ENCODE data around the gene FOXP1.

FOXP1 gene

GRCh38 chr3:71376503-71376902, 207.0 kb downstream of the FOXP1 start:
- peak overlapping the region; percentile 2; the same call in 1 of the 2 replicates for H3K4me2 ChIP-seq (ENCODE audit: low read length)
- peak overlapping the region; percentile 43 for H3K27ac ChIP-seq (ENCODE audit: low read depth, low read length, poor library complexity, severe bottlenecking)
- no peak overlapping the region for H3K4me3 ChIP-seq (ENCODE audit: low read depth, low read length, poor library complexity, severe bottlenecking)
- 0 out of 2 replicates have a peak, but pooled peaks cover 3% of the 10 kb centered on the region for H3K36me3 ChIP-seq (ENCODE audit: insufficient read depth, low read length)
- H3K9me3 ChIP-seq (ENCODE audit: low read length) = no peaks in the 10 kb centered on the region
- no peaks in the 10 kb centered on the region for H3F3A ChIP-seq (ENCODE audit: insufficient read depth, low read length)
- H3K4me1 ChIP-seq (ENCODE audit: insufficient read depth, low read length, severe bottlenecking) = peaks cover 57% of the 10 kb centered on the region
- TF ChIP-seq EZH2 (IDR thresholded peaks at IDR 0.05; ENCODE audit: borderline replicate concordance, low read length) (no peak), CTCF (IDR thresholded peaks at IDR 0.05; ENCODE audit: low read length) (no peak)
- H3K27me3 ChIP-seq (ENCODE audit: insufficient read depth, low read length) = no peaks in the 10 kb centered on the region
- peaks cover 31% of the 10 kb centered on the region for H3K79me2 ChIP-seq (ENCODE audit: insufficient read depth, low read length)
- no peak overlapping the region for H2AFZ ChIP-seq (ENCODE audit: low read length)
- H3K9ac ChIP-seq (ENCODE audit: low read length) = no peak overlapping the region
- no peaks in the 10 kb centered on the region for H4K20me1 ChIP-seq (ENCODE audit: insufficient read depth, low read length)
- no peaks in the 10 kb centered on the region for H3K9me2 ChIP-seq (ENCODE audit: low read depth, low read length)

GRCh38 chr3:71374582-71374981, 208.9 kb downstream of the FOXP1 start:
- Histone ChIP-seq H3K9ac (ENCODE audit: low read length) (no peak overlapping the region), H2AFZ (ENCODE audit: low read length) (no peak overlapping the region), H3K79me2 (ENCODE audit: insufficient read depth, low read length) (peaks cover 36% of the 10 kb centered on the region; the same call in 1 of the 2 replicates), H3K4me3 (ENCODE audit: low read depth, low read length, poor library complexity, severe bottlenecking) (no peak overlapping the region), H3K27ac (ENCODE audit: low read depth, low read length, poor library complexity, severe bottlenecking) (no peak overlapping the region), H3K4me1 (ENCODE audit: insufficient read depth, low read length, severe bottlenecking) (peaks cover 57% of the 10 kb centered on the region), H3K9me2 (ENCODE audit: low read depth, low read length) (no peaks in the 10 kb centered on the region), H3K36me3 (ENCODE audit: insufficient read depth, low read length) (no peaks in the 10 kb centered on the region), H4K20me1 (ENCODE audit: insufficient read depth, low read length) (no peaks in the 10 kb centered on the region), H3K4me2 (ENCODE audit: low read length) (no peak overlapping the region), H3F3A (ENCODE audit: insufficient read depth, low read length) (no peaks in the 10 kb centered on the region), H3K27me3 (ENCODE audit: insufficient read depth, low read length) (no peaks in the 10 kb centered on the region), H3K9me3 (ENCODE audit: low read length) (no peaks in the 10 kb centered on the region)
- TF ChIP-seq CTCF (IDR thresholded peaks at IDR 0.05; ENCODE audit: low read length) (no peak), EZH2 (IDR thresholded peaks at IDR 0.05; ENCODE audit: borderline replicate concordance, low read length) (no peak)

GRCh38 chr3:71372911-71373637, 210.5 kb downstream of the FOXP1 start:
- Histone ChIP-seq H3K79me2 (ENCODE audit: insufficient read depth, low read length) (peaks cover 42% of the 10 kb centered on the region), H2AFZ (ENCODE audit: low read length) (no peak overlapping the region)

More at GRCh38 chr3:71372911-71373637, 210.5 kb downstream of the FOXP1 start:
- no peaks in the 10 kb centered on the region for H3K27me3 ChIP-seq (ENCODE audit: insufficient read depth, low read length)
- no peak overlapping the region for H3K4me3 ChIP-seq (ENCODE audit: low read depth, low read length, poor library complexity, severe bottlenecking)
- H3K36me3 ChIP-seq (ENCODE audit: insufficient read depth, low read length) = no peaks in the 10 kb centered on the region
- peaks cover 54% of the 10 kb centered on the region for H3K4me1 ChIP-seq (ENCODE audit: insufficient read depth, low read length, severe bottlenecking)
- H3K27ac ChIP-seq (ENCODE audit: low read depth, low read length, poor library complexity, severe bottlenecking) = peak overlapping the region; percentile 38
- peak overlapping the region; percentile 20; the same call in 1 of the 2 replicates for H3K4me2 ChIP-seq (ENCODE audit: low read length)
- H3K9me2 ChIP-seq (ENCODE audit: low read depth, low read length) = no peaks in the 10 kb centered on the region
- no peaks in the 10 kb centered on the region for H4K20me1 ChIP-seq (ENCODE audit: insufficient read depth, low read length)
- TF ChIP-seq CTCF (IDR thresholded peaks at IDR 0.05; ENCODE audit: low read length) (no peak), EZH2 (IDR thresholded peaks at IDR 0.05; ENCODE audit: borderline replicate concordance, low read length) (no peak)
- H3K9me3 ChIP-seq (ENCODE audit: low read length) = no peaks in the 10 kb centered on the region
- no peak overlapping the region for H3K9ac ChIP-seq (ENCODE audit: low read length)
- no peaks in the 10 kb centered on the region for H3F3A ChIP-seq (ENCODE audit: insufficient read depth, low read length)
